HG02610 (cell line): ENCODE results near the gene ESAM.

Experiments
- ATAC-seq: cut with Tn5 transposase; IDR thresholded peaks from one replicate; pipeline ENCODE4 v1.9.1; 2021; ENCODE audit warnings: mild to moderate bottlenecking, moderate library complexity; ENCODE audit not compliant: unreplicated experiment

The ESAM gene

DNA sequence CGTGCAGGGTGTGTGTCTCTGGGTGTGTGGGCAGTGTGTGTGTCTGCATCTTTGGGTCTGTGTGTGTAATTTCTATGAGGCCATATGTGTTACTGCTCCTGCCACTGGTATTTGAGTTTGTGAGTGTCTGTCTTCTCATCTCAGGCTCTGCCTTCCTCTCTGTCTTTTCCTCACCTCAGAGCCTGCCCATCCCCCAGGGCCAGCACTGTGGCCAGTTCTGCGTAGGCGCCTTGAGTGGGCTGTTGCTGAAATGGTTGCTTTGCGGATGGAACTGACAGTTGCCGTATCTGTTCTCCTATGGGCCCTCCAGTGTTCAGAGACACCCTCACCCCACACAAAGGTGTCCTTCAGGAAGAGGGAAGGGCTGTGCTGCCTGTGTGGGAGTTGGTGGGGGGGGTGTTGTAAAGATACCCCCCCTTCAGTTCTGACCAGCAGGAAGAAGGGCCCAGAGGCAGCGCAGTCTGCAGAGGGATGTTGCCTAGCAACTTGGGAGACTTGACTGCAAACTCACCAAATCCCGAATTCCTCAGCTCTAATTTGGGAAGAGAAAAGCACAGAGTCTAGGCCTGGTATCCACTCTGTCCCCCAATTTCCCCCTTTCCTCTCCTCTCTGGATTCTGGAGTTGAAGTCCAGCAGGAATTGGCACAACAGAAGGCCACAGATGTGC is 24.3 kb downstream of the ESAM start:
- ATAC-seq: no peak

DNA sequence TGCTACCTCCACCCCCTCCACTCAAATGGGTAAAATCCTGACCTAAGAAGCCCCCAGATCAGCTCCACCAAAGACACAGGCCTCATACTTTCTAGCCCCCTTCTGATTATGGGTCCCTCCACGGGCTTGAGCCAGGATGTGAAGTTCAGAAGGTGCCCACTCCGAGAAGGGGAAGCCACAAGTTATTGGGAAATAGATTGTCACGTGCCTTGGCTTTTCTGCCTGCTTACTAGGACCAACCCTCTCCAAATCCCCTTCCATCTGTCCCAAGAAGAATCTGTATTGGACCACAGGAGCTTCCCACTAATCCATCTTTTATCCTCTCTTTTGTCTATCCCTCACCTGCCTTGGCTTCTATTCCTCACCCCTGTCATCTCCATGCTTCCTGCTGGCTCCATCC is 25.4 kb downstream of the ESAM start:
- no peak for ATAC-seq

DNA sequence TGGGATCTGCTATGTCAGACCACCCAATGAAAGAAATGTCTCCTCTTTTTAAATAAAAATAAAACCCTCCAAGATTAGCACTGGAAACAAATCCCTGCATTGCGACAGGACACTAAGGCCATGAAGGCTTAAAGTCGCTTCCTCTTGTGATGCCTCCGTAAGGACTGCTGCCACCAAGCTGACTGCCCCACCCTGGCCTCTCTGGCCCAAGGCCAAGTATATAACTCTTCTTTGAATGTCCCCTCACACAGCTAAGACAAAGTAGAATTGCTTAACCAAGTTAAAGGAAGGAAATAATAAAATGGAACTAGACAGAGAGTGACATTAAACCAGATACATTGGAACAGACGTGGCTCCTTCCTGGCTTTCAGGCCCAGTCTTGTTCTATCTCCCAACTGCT is 29.9 kb downstream of the ESAM start:
- no peak for ATAC-seq

DNA sequence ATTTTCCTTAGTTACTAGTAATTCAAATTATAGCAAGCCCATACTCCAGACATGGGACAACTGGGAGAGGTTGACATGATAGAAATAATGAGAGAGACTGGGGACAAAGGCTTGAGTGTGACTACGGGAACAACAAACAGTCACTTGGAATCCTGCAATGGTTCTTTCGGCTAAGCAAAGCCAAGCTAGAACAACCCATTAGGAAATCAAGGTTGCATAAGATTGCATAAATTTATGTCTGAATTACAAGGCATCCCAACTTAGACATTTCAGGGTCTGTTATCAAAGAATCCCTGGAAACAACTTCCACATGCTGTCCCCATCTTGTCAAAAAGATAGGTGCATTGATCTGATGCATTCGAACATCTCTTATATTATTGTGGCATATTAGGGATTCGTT is 32.5 kb downstream of the ESAM start:
- no peak for ATAC-seq

DNA sequence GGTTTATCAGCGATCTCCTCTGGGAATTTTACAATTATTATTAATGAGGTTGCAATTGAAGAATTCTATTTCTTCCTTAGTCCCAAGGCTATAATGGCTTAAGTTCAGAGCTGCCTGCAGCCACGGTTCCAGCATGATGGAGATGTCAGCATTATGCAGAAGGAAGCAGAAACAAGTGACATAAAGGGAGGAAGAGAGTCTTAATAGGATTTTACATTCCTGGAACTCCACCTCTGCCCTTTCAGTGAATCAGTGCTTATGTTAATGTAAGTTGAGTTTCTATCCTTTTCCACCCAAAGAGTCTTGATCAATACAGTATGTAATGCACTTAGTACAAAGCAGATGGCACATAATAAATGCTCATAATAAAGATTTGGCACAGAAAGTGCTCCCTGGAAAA is 34.0 kb downstream of the ESAM start:
- ATAC-seq: no peak

DNA sequence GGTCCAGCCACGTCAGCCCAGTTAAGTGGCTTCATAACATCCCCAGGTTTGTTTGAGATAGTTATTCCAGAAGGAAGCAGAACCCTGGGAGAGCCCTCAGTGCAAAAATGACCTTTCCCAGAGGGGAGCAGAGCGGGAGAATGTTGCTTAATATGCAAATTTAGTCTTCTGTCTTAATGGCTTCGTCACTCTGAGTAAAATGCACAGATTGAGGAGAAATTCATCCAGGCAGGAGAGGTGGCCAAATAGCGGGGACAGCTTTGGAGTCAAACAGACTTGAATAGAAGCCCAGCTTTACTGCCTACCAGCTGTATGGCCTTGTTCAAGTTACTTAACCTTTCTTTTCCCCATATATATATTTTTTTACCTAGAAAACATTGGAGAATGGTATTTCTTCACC is 34.6 kb downstream of the ESAM start:
- ATAC-seq: no peak

DNA sequence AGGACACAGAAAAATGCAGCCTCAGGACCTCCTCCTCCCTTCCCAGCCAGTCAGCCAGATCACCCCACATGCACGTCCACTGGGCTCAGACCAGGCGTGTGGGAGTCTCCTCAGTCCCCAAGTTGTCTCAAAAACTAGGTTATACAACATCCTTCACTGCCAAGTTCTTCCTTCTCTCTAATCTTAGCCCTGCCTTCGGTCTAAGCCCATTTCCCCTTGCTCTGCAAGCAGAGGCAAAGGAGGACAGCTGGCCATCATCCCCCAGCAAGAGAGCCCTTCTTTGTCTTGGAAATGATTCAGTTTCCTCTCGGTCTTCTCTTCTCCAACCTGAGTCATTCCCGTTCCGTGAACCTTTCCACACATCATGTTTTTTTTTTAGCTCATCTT is 36.4 kb downstream of the ESAM start:
- ATAC-seq: no peak

DNA sequence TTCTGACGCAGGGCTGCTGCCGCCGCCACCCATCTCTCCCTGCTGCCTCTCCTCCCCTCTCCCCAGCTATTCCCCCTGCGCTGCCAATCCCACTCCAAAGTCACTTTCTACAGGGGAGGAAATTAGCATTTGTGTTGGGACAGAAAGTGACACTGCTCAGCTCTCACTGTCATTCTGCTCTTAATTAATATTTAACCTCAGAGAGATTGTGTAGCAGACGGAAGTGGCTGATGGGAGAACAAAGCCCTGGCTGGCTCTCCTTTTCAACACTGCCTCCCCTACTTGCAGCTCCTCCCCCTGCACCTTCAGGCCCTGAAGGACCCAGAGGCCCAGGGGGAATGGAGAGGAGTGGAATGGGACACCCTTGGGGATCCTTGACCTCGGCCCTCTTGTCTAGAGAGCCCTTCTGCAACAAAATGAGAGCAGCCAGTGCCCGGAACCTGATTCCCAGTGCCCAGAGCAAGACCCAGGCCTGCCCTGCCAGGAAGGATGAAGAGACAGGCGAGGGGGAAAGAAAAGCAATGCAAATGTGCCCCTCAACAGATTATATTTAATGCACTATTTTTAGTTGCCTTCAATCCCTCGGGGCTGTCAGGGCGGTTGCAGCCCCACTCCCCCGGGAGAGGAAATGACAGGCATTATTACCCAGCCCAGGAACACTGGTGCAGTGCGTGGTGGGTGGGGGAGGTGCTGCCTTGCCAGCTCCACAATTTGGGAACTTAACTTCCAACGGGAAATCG is 36.9 kb downstream of the ESAM start:
- ATAC-seq: peak; percentile 65

DNA sequence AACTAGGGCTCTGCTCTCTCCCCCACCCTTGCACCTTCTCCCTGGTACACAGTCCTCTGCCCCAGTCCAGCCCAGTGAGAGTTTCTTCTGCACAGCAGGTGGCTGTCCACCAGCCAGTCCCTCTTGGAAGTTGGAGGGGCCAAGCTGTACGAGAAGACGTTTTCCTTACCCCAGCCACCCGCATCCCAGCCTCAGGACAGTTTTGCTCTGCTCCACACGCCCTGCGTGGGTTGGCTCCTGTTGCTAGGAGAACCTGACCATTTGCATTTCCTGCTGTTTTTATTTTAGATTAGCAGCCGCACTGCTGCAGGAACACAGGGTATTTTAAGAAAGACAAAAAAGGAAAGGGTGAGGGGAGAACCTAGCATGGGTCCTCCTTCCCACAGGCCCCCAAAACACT is 39.9 kb downstream of the ESAM start:
- no peak for ATAC-seq

DNA sequence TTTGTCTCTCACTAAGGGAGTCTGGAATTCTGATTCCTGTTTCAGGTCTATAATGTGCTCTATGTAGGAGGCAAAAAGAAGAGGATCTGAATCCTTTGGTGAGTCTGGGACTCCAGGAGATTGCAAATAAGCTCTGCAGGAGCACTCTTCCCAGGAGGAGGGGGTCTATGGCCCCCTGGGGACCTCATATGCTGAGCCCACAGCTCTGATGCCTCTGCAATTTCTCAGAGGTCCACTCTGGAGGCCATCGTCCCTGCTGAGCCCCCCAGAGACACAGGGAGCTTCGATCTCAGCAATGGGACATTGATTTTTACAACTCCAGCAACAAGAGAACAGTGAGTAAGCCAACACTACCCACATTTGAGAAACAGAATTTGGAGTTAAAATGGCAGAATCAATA is 42.6 kb downstream of the ESAM start:
- ATAC-seq: no peak

DNA sequence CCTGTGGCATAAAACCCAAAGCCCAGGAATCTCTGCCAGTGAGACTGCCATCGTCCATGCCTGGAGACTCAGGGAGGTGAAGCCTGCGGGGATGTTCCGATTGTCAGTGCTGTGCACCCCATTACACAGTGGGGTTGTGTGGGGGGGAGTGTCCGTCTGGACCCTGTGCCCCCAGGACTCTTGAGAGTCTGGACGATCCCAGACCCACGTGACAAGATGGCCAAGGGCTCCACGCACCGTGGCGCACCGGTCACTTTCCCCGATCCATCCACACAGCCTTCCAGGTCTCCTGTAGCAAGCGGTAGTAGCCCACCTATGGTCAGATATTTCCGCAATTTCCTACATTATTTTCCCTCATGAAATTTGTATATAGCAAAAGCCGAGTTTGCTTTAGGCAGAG is 43.3 kb downstream of the ESAM start:
- ATAC-seq: no peak

DNA sequence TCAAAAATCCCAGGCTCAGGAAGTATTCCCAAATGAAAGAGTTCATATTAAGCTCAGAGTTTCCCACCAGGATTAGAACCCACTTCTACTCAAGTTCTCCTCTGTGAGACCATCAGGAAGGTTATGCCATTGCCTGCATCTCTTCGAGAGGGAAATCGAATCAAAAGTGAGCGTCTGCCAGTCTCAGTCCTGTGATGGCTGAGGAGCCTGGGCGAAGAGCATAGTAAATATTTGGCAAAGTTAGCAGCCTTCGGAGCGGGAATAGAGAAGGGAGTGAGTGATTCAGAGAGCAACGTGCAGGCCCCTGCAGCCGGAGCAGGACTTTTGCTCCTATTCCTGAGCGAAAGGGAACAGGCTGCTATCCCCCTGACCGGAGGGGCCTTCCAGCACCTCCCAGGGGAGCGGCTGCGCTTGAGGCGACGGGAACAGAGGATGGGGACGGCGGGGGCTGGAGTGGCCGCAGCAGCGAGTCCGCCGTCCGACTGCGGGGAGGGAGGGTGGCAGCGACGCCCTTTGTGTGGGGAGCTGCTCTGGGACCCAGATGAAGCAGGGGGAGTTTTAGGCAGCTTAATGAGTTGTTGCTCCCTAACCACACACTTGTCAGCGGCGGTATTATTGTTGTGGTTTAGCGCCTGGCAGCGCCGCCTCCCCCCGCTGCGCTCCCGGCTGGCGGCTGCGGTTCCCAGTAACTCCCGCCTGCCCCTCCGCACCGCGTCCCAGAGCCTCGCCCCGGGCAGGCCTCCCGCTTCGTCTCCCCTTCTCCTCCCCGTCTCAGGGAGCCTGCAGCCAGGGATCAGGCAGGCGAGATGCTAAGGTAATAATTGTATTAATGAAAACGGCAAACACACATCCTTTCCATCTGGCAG is 44.1 kb downstream of the ESAM start:
- peak; percentile 40 for ATAC-seq

DNA sequence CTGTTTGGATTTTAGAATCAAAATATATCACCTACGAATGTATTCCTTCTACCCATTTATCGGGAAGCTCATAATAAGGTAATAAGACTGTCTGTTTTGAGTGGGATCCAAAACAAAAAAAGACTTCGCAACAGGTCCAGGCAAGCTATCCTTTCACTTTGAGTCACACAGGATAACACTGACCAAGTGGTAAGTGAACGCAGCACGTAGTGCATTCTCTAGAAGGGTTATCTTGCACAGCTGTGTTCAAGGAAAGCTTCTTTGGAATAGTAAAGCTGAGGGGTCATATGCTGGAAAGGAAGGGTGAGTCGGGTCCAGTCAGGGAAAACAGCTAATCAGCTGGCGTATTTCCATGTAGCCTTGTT is 44.7 kb downstream of the ESAM start:
- ATAC-seq: no peak

DNA sequence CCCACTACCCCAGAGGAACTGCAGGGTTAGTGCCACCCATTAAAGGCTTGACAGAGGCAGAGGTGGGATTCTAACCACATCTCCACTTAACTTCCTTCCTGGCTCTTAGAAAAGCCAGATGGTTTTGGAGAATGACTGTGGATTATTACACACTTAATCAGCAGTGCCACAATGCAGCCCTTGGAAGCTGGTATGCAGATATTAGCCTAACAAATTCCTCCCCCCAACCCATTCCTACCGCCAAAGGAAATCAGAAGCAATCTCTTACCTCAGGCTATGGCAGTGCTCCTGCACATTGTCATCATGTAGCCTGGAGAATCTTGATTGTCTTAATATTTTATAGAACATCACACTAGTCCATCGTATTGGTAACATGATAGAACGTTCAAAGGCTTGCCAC is 45.5 kb downstream of the ESAM start:
- ATAC-seq: no peak

DNA sequence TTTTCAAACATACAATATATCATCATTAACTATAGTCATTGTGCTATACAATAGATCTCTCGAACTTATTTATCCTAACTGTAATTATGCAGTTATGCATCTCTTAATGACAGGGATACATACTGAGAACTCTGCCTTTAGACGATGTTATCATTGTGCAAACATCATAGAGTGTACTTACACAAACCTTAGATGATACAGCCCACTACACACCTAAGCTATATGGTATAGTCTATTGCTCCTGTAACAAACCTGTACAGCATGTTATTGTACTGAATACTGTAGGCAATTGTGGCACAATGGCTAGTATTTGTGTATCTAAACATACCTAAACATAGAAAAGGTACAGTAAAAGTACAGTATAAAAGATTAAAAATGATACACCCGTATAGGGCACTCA is 49.7 kb downstream of the ESAM start:
- ATAC-seq: no peak

DNA sequence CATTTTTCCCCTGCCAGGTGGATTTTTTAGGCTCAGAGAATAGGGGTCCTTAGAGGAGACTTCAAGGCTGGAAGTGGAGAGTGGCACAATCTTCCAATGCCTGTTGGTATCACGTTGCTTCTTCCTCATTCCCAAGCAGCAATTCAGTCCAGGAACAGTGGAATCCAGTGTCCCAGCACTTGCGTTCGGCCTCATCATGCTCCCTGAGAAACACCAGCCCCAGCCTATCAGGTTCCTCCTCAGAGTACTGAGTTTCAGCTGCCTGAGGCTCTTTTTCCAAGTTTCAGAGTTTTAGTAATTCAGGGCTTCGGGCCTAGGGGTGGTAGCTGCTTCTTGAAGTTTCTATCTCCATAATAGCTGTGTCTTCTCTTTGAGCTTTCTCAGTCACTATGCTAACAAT is 54.3 kb downstream of the ESAM start:
- ATAC-seq: no peak
